ENCODE data around the gene IL2RG.

IL2RG gene

DNA sequence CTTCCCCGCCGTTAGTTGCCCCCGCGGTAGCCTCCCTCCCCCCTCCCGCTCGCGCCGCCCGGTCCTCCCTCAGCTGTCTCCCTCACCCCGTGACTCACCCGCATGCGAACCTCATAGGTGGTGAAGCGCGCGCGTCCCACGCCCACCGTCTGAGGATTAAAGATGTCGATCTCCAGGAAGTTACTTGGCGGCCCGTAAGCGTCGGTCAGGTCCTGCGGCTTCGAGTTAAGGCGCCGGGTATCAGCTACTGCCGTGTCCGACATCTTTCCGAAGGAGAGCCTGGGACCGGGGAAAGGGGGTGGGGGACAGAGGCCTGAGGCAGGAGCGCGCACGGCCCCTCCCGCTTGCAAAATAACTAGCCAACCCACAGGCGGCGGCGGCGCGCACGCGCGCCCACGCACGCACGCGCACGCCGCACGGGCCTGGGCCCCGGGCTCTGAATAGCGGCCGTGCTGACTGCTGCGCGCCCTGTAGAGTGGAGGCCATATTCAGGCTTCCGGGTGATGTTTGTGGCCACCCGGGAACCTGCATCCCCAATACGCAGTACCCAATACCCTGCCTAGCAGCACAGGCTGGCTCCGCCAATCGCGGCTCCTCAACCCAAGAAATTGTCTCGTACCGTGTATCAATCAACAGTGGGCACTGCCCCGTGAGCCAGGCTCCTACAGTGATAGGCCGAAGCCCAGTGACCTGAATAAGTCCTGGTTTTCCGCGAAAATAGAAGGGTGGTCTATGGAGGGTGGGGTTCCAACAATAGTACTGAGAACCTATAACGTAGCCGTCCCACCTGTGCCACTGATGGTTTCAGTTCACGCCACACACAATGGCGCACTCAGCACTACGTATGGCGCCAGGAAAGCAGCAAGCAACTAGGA is 43.1 kb downstream of the IL2RG start, which contains the start of gene SNX12:
Gene SNX12 (minus strand): TSS at position 291 of the 875 bp plus-strand sequence. CDS start 28 bp downstream, at position 263.
- DNase-seq (ENCODE audit: low read depth in 2 of 2) = peak; percentile 68 to 69

DNA sequence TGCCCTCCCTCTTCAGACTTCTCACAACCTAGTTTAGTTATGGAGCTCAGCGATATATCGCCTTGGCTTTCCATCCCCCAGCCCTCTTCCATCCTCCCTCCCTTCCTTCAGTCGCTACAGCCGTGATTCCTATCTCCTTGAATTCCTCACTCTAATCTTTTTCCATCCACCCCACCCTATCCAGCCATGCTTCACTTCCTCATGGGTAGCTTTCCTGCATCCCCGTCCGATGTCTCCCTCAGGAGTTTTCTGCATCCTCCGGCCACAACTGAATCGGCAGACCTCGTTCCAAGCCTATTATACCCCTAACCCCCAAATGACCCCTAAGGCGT is 43.7 kb downstream of the IL2RG start:
- DNase-seq (ENCODE audit: low read depth in 2 of 2) = no peak

DNA sequence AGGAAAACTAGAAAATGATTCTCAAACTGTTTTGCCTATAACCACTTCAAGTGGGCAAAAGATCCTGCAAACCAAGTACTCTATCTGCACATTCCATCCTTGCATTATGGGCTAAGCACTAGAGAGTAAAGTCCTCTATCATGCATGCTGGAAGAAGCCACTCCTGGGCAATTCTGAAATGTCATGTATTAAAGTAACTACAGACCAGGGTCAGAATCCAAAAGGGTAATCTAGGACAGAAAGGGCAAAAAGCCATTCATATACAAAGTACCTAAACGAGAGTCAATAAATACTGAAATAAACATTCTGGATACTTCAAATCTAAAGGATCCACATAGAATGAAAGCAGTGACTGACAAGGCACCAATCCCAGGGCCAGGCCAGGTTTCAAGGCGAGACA is 44.3 kb downstream of the IL2RG start:
- DNase-seq (ENCODE audit: low read depth in 2 of 2) = no peak

DNA sequence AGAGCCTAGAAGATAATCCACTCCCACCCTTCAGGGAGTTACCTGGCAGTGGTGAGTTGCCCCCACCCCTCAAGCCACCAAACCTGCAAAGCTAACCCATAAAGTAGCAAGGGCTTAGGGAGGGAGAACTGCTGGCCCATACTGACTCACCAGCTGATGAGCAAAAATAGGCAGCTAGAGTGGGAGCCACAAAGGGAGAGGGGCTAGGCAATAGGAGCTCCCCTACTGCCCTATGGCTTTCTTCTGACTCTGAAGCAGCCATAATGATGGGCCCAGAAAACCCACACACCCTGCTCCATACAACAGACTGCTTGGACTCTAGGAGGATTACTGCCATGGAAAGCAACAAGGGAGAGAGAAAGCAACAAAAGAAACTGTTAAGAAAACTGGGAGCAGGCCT is 51.2 kb downstream of the IL2RG start:
- no peak for DNase-seq (ENCODE audit: low read depth in 2 of 2)

DNA sequence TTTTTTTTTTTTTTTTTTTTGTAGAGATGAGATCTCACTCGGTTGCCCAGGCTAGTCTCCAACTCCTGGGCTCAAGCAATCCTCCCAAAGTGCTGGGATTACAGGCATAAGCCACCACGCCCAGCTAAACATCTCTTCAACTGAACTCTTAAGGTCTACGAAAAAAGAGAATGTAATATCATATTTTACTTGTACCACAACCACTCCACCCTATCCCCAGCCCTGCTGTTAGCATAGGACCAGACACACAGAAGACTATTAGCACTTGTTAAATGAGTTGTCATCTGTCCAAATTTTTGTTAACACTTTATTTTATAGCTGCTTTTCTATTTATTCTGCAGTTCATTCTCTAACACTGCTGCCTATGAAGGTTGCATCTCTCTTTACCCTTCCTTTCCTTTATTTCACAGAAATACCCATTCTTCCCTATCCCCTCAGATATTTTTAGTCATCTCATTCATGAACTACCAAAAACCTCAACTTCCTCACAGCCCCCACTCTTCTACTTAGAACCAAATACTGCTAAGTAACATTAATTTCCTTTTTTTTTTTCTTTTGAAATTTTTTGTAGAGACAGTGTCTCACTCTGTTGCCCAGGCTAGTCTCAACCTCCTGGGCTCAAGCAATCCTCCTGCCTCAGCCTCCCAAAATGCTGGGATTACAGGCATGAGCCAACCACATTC is 53.4 kb downstream of the IL2RG start:
- DNase-seq (ENCODE audit: low read depth in 2 of 2) = no peak
